Heart left ventricle (tissue), 13 donors: ENCODE measurements around the gene IFITM1.

Experiments used
- CTCF ChIP-seq, 12 donors: fragments of 200-600 bp; sonication (generic) in 4 of 12; IDR thresholded peaks; one replicate each; pipeline versions ENCODE4 v1.5.0 to v1.8.0; 2018 to 2022; ENCODE audit warnings: antibody characterized with exemption in 12 of 12, mild to moderate bottlenecking in 5 of 12
- POLR2A ChIP-seq, 2 donors: fragments of 450-650 bp; IDR thresholded peaks; one replicate each; pipeline ENCODE4 v1.6.1; 2017; ENCODE audit warnings: antibody characterized with exemption in 2 of 2, mild to moderate bottlenecking in 2 of 2, moderate library complexity in 2 of 2
- donor health status: ischemic (EF 13 %, LVEDD 7.1; RV severe dilation, severe dysfunction).
- donor health status: DM: no; HTN: yes; CAD: no.
- donor health status: DM: no; HTN: no; CAD: no.
- donor health status: ischemic (EF 25% LVEDD 6.9; RV normal size, moderate dysfunction).
- donor health status: ischemic (EF 25% LVEDD 5.7; RV mildly dilated, moderate dysfunction).
- donor health status: ischemic (EF 35%, LVEDD 5.7; RV mildly dilated, moderate dysfunction).
- donor health status: nonischemic (EF 11% LVEDD 7.7; RV severe dilation, severe dysfunction).
- donor health status: DM: yes; HTN: yes; CAD: no.
- donor health status: PGD.
- donor health status: ischemic (EF 29% LVEDD 5.4; RV normal size, mild dysfunction).
- donor health status: nonischemic (EF 23%, LVEDD 6.1; RV moderate dilation, normal function).

GRCh38 chr11:313787-314553 lies at the start of gene IFITM1:
- TF ChIP-seq CTCF (IDR thresholded peaks at IDR 0.05) (no peak), POLR2A (IDR thresholded peaks at IDR 0.05) (peak in 1 of 2 donors; percentile 80)
